Progenitor cell of endocrine pancreas (in vitro differentiated cells): ENCODE results near the gene IFT172. TPM values are rescaled to one million over a fixed set of nuclear protein-coding genes. Genes with fewer than 3 reads are reported as not detected.

Experiments used
- DNase-seq: peaks from one replicate; pipeline ENCODE4 v3.0.0; 2021; ENCODE audit warnings: low spot score; ENCODE audit not compliant: unreplicated experiment
- H3K27ac Mint-ChIP-seq: 2 replicates; pipeline ENCODE4 v1.8.0; 2021; ENCODE audit warnings: mild to moderate bottlenecking, moderate library complexity, mixed read lengths
- H3K27me3 Mint-ChIP-seq: 2 replicates; pipeline ENCODE4 v1.8.0; 2021; ENCODE audit warnings: mixed read lengths
- H3K36me3 Mint-ChIP-seq: 2 replicates; pipeline ENCODE4 v1.8.0; 2022; ENCODE audit warnings: mixed read lengths; ENCODE audit not compliant: insufficient read depth
- H3K4me1 Mint-ChIP-seq: 2 replicates; pipeline ENCODE4 v1.8.0; 2021; ENCODE audit warnings: low read depth, mixed read lengths
- H3K4me3 Mint-ChIP-seq: 2 replicates; pipeline ENCODE4 v1.8.0; 2021; ENCODE audit warnings: low read depth, mild to moderate bottlenecking, moderate library complexity, mixed read lengths
- H3K9me3 Mint-ChIP-seq: 2 replicates; pipeline ENCODE4 v1.8.0; 2021; ENCODE audit warnings: low read depth, mixed read lengths
- CTCF ChIP-seq: fragments of 200-600 bp; sonication (generic); IDR thresholded peaks from one replicate; pipeline ENCODE4 v1.5.0; 2021; ENCODE audit warnings: antibody characterized with exemption, mild to moderate bottlenecking; ENCODE audit not compliant: unreplicated experiment
- total RNA-seq: library from RNA; stranded (reverse); gene quantifications from 2 replicates; pipeline ENCODE4 v1.2.1, GENCODE V29; 2021

Gene IFT172
- total RNA-seq, 1 donor from 2014 or later, result 49.5 TPM

- DNase-seq, result no peak
- Mint-ChIP-seq H3K27me3 (peaks cover 17% of the 10 kb centered on the region), H3K9me3 (no peaks in the 10 kb centered on the region), H3K36me3 (peaks cover 3% of the 10 kb centered on the region), H3K4me3 (peak overlapping the region; percentile 75), H3K4me1 (peaks cover 35% of the 10 kb centered on the region), H3K27ac (no peak overlapping the region)
- TF ChIP-seq CTCF, result no peak
Observed at GRCh38 chr2:27493948-27494283, 4.4 kb upstream of the IFT172 start.

- peaks cover 38% of the 10 kb centered on the region for H3K4me1 Mint-ChIP-seq
- no peak for TF ChIP-seq CTCF
Observed at GRCh38 chr2:27492557-27492956, 3.0 kb upstream of the IFT172 start.

GRCh38 chr2:27489118-27489497 lies 435 bp downstream of the IFT172 start:
- Mint-ChIP-seq H3K4me3 (peak overlapping the region; percentile 88), H3K27ac (peak overlapping the region; percentile 94), H3K27me3 (no peaks in the 10 kb centered on the region), H3K4me1 (peaks cover 13% of the 10 kb centered on the region), H3K9me3 (no peaks in the 10 kb centered on the region), H3K36me3 (peaks cover 5% of the 10 kb centered on the region)
- no peak for DNase-seq
- no peak for TF ChIP-seq CTCF

More at GRCh38 chr2:27492557-27492956, 3.0 kb upstream of the IFT172 start:
- H3K27me3 Mint-ChIP-seq, result peaks cover 15% of the 10 kb centered on the region
- no peaks in the 10 kb centered on the region for H3K9me3 Mint-ChIP-seq
- peak overlapping the region; percentile 48 for H3K4me3 Mint-ChIP-seq
- DNase-seq, result no peak
- no peak overlapping the region for H3K27ac Mint-ChIP-seq
- H3K36me3 Mint-ChIP-seq, result peaks cover 3% of the 10 kb centered on the region

GRCh38 chr2:27485496-27485895 lies 4.0 kb downstream of the IFT172 start:
- Mint-ChIP-seq H3K4me3 (no peak overlapping the region), H3K27me3 (no peaks in the 10 kb centered on the region), H3K4me1 (peaks cover 13% of the 10 kb centered on the region), H3K27ac (no peak overlapping the region), H3K36me3 (peaks cover 4% of the 10 kb centered on the region), H3K9me3 (no peaks in the 10 kb centered on the region)
- no peak for TF ChIP-seq CTCF
- no peak for DNase-seq

GRCh38 chr2:27471961-27472360 lies 17.6 kb downstream of the IFT172 start:
- Mint-ChIP-seq H3K4me1 (no peaks in the 10 kb centered on the region), H3K27ac (no peak overlapping the region), H3K27me3 (no peaks in the 10 kb centered on the region), H3K36me3 (peaks cover 19% of the 10 kb centered on the region), H3K4me3 (no peak overlapping the region), H3K9me3 (no peaks in the 10 kb centered on the region)
- TF ChIP-seq CTCF, result no peak
- no peak for DNase-seq
